Stimulated activated CD8-positive, alpha-beta memory T cell treated with anti-CD3 and anti-CD28 coated beads, Interleukin-15, amount 100 ng/mL, for 24 hours (primary cell): ENCODE results near the gene HBG1.

Source experiments
- DNase-seq: peaks from one replicate; pipeline ENCODE4 v3.0.0-alpha.2; 2020; ENCODE audit warnings: low read depth

The HBG1 gene

DNA sequence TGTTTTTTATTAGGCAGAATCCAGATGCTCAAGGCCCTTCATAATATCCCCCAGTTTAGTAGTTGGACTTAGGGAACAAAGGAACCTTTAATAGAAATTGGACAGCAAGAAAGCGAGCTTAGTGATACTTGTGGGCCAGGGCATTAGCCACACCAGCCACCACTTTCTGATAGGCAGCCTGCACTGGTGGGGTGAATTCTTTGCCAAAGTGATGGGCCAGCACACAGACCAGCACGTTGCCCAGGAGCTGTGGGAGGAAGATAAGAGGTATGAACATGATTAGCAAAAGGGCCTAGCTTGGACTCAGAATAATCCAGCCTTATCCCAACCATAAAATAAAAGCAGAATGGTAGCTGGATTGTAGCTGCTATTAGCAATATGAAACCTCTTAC is 24.2 kb downstream of the HBG1 start:
- DNase-seq: no peak

DNA sequence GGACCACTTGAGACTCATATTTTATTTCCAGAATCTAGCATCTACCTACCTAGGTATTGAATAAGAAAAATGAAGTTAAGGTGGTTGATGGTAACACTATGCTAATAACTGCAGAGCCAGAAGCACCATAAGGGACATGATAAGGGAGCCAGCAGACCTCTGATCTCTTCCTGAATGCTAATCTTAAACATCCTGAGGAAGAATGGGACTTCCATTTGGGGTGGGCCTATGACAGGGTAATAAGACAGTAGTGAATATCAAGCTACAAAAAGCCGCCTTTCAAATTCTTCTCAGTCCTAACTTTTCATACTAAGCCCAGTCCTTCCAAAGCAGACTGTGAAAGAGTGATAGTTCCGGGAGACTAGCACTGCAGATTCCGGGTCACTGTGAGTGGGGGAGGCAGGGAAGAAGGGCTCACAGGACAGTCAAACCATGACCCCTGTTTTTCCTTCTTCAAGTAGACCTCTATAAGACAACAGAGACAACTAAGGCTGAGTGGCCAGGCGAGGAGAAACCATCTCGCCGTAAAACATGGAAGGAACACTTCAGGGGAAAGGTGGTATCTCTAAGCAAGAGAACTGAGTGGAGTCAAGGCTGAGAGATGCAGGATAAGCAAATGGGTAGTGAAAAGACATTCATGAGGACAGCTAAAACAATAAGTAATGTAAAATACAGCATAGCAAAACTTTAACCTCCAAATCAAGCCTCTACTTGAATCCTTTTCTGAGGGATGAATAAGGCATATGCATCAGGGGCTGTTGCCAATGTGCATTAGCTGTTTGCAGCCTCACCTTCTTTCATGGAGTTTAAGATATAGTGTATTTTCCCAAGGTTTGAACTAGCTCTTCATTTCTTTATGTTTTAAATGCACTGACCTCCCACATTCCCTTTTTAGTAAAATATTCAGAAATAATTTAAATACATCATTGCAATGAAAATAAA is 24.8 kb downstream of the HBG1 start:
- DNase-seq: no peak

- no peak for DNase-seq
Measured at GRCh38 chr11:5223686-5224085, 26.0 kb downstream of the HBG1 start.

DNA sequence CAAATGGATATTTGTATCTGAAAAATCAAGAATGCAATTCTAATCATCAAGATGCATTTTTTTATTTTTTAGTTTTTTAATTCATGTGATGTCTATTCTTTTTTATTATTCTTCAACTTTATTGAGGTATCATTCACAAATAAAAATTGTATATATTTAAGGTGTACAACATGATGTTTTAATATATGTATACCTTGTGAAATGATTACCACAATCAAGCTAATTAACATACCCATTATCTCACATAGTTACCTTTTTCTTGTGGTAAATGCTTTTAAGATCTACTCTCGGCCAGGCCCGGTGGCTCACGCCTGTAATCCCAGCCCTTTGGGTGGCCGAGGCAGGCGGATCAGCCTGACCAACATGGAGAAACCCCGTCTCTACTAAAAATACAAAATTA is 26.5 kb downstream of the HBG1 start:
- no peak for DNase-seq

GRCh38 chr11:5210376-5210885 is 39.2 kb downstream of the HBG1 start:
- DNase-seq: no peak

GRCh38 chr11:5204787-5205186 is 44.9 kb downstream of the HBG1 start:
- DNase-seq: no peak

DNA sequence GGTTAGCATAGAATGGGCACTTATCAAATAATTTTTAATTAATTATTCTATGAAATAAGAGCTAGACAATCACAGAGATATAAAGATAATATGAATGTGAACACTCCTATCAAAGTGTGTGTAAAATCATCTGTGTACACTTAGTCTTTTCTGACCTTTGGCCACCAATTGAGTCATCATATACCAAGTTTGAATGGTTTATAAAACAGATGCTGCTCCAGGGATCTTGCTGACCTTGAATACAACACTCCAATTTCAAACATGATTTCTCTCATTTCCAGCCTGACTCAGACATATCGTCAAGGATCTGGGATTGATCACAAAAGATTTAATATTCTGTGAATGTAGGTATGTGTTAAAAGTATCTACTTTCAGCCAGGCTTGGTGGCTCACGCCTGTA is 46.3 kb downstream of the HBG1 start:
- DNase-seq: no peak

- no peak for DNase-seq
Measured at GRCh38 chr11:5200582-5200981, 49.1 kb downstream of the HBG1 start, which contains the start of gene OR51V1. Gene OR51V1 (minus strand): TSS chr11:5200682. CDS start chr11:5200682, 0 bp downstream.

DNA sequence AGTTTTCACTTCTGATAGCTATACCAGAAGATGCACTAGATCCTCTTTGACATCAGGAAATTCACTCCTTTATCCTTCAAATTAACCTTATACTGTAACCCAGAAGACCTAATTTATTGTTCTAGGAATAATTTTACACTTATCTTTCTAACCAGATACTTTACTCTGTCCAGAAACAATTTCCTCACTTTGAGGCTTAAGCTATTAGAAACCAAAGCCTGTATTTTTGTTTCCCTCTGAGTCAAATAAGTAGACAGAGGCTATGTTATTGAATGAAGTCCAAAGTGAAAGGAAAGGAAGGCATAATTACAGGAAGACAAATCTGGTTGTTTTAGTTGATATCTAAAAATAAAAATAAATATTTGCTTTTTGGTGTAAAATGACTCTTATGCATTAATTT is 51.4 kb downstream of the HBG1 start:
- DNase-seq: no peak
